C4-2B (cell line): ENCODE measurements around the gene UBAP1L.

ENCODE experiments used
- ZFX ChIP-seq: fragments of 450-650 bp; IDR thresholded peaks from 2 replicates; pipeline ENCODE4 v1.6.1; 2017
- TF ChIP-seq, protein P1 (sequence below): fragments of 450-650 bp; conservative IDR thresholded peaks from 2 replicates; pipeline ENCODE4 v1.5.1; 2017; ENCODE audit warnings: mild to moderate bottlenecking

DNA sequence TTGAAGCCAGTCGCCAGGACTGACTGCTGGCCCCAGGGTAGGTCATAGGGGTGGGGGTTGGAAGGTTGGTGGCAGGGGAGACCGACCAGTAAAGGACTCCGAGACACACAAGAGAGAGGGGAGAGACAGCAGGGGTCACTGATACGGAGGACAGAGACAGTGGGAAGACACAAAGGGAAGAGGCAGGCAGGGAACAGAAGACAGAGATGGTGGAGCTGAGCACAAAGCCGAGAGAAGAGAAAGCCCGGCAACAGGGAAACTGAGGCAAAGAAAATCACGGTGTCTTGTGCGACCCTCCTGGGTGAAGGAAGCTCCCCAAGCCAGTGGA lies 47.7 kb downstream of the UBAP1L start:
- TF ChIP-seq, protein P1, sequence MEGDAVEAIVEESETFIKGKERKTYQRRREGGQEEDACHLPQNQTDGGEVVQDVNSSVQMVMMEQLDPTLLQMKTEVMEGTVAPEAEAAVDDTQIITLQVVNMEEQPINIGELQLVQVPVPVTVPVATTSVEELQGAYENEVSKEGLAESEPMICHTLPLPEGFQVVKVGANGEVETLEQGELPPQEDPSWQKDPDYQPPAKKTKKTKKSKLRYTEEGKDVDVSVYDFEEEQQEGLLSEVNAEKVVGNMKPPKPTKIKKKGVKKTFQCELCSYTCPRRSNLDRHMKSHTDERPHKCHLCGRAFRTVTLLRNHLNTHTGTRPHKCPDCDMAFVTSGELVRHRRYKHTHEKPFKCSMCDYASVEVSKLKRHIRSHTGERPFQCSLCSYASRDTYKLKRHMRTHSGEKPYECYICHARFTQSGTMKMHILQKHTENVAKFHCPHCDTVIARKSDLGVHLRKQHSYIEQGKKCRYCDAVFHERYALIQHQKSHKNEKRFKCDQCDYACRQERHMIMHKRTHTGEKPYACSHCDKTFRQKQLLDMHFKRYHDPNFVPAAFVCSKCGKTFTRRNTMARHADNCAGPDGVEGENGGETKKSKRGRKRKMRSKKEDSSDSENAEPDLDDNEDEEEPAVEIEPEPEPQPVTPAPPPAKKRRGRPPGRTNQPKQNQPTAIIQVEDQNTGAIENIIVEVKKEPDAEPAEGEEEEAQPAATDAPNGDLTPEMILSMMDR = no peak
- no peak for TF ChIP-seq ZFX
